ENCODE measurements around the gene HIVEP2. TPM values are rescaled to one million over a fixed set of nuclear protein-coding genes. Genes with fewer than 3 reads are reported as not detected.

The HIVEP2 gene
- total RNA-seq, 1 donor from 2014 or later: 12.3 TPM

DNA sequence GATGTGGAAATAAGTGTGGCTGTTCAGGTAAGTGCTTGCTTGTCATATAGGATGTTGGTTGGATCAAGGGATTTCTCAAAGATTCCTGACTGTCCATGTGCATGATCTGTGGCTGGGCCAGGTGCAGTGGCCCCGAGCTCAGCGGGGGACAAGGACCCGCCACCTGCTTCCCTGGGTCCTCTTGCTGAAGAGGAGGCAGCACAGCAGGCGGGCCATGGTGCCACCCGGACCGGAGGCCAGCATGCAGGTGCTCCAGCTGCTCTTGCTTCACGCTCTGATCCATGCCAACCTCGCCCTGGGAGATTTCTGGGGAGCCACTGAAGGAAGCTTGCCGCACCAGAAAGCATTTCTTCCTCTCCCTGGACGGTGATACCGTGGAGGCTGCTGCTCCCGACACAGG lies 173.8 kb downstream of the HIVEP2 start:
- no peak for TF ChIP-seq CTCF (conservative IDR thresholded peaks at IDR 0.05; ENCODE audit: low read depth, low read length)
- no peak overlapping the region for H3K4me3 ChIP-seq (ENCODE audit: low read depth, low read length)
- DNase-seq (ENCODE audit: low read depth): no peak

DNA sequence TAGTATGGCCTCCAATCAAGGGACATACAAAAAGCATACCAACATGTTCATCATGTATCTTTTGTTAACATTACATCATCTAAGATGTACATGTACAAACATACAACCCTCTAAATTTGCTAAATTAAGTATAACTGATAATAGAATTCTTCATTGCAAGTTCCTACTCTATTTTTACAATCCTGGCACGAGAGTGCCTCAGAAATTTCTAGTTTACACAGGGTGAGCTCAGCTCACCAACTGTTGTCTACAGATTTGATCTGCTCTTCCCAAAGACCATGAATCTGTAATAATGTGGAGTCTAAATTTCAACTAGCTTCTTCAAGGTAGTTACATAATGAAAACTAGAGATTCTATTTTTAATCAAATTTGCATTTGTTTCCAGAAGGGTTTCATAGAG lies 179.7 kb downstream of the HIVEP2 start:
- TF ChIP-seq CTCF (conservative IDR thresholded peaks at IDR 0.05; ENCODE audit: low read depth, low read length): no peak
- DNase-seq (ENCODE audit: low read depth): no peak
- no peak overlapping the region for H3K4me3 ChIP-seq (ENCODE audit: low read depth, low read length)

DNA sequence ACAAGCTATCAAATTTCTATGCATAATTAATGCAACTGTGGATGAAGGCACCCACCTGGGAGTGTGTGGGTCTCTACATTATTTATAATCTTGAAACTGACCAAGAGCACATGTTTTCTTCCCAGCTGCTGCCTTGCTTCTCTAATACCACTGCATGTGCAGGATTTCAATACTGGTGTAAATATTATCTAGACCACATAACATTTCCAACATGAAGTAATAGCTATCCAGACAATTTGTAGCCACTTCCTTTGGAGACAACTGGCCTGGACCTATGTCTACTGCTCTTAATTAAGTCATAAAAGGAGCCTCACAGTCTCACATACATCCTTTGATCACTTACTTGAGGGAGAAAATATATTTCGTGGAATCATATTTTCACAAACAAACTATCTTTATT lies 180.7 kb downstream of the HIVEP2 start:
- no peak overlapping the region for H3K4me3 ChIP-seq (ENCODE audit: low read depth, low read length)
- no peak for DNase-seq (ENCODE audit: low read depth)
- no peak for TF ChIP-seq CTCF (conservative IDR thresholded peaks at IDR 0.05; ENCODE audit: low read depth, low read length)

GRCh38 chr6:142763205-142763604 lies 181.8 kb downstream of the HIVEP2 start:
- H3K4me3 ChIP-seq (ENCODE audit: low read depth, low read length): no peak overlapping the region
- peak; percentile 42 for DNase-seq (ENCODE audit: low read depth)
- no peak for TF ChIP-seq CTCF (conservative IDR thresholded peaks at IDR 0.05; ENCODE audit: low read depth, low read length)

GRCh38 chr6:142761756-142762155 lies 183.2 kb downstream of the HIVEP2 start:
- TF ChIP-seq CTCF (conservative IDR thresholded peaks at IDR 0.05; ENCODE audit: low read depth, low read length): no peak
- H3K4me3 ChIP-seq (ENCODE audit: low read depth, low read length): no peak overlapping the region
- no peak for DNase-seq (ENCODE audit: low read depth)

DNA sequence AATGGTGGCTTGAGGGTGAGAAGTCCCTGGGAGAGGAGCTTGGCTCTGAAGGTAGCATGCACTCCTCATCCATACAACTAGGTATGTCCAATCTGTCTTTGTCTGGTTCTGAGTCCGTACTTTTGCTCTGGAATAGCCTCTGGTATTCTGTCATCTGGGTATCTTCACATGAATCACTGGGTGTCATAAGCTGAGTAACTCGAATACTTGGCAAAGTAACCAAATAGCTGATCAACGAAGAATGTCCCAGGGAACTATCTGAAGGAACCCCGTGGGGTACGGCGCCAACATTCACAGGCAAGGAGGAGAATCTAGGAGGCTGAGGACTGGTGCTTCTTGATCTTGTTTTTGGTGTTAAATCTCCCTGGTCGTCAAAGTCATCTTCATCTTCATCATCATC lies 184.8 kb downstream of the HIVEP2 start:
- no peak for DNase-seq (ENCODE audit: low read depth)
- no peak overlapping the region for H3K4me3 ChIP-seq (ENCODE audit: low read depth, low read length)
- no peak for TF ChIP-seq CTCF (conservative IDR thresholded peaks at IDR 0.05; ENCODE audit: low read depth, low read length)

GRCh38 chr6:142758629-142759025 lies 186.3 kb downstream of the HIVEP2 start:
- TF ChIP-seq CTCF (conservative IDR thresholded peaks at IDR 0.05; ENCODE audit: low read depth, low read length): no peak
- no peak overlapping the region for H3K4me3 ChIP-seq (ENCODE audit: low read depth, low read length)

More at GRCh38 chr6:142758629-142759025, 186.3 kb downstream of the HIVEP2 start:
- DNase-seq (ENCODE audit: low read depth): no peak

Data from epithelial cell of proximal tubule (primary cell).